Activated naive CD4-positive, alpha-beta T cell treated with anti-CD3 and anti-CD28 coated beads, Interleukin-2, amount 50 U/mL, for 72 hours (primary cell): Measurements from ENCODE around the gene FTO. TPM values are rescaled to one million over a fixed set of nuclear protein-coding genes. Genes with fewer than 3 reads are reported as not detected.
A peak's percentile ranks its signal among the peaks of the same experiment; 100 is the strongest.

Experiments used
- ATAC-seq, 2 donors: fragments of 150-1000 bp; cut with Tn5 transposase; 2 replicates each; pipeline ENCODE4 v1.10.0; 2021; ENCODE audit warnings: mild to moderate bottlenecking in 2 of 2, moderate library complexity in 2 of 2
- DNase-seq, 2 donors: peaks; one replicate each; pipeline ENCODE4 v3.0.0; 2021 to 2022; ENCODE audit warnings: low spot score in 2 of 2
- H3K27ac Mint-ChIP-seq, 2 donors: one replicate each; pipeline ENCODE4 v1.8.0; 2022; ENCODE audit warnings: mild to moderate bottlenecking in 2 of 2, mixed read lengths in 2 of 2
- H3K36me3 Mint-ChIP-seq, 2 donors: one replicate each; pipeline ENCODE4 v1.8.0; 2022; ENCODE audit warnings: mixed read lengths in 2 of 2
- H3K9me3 Mint-ChIP-seq, 2 donors: one replicate each; pipeline ENCODE4 v1.8.0; 2022; ENCODE audit warnings: mixed read lengths in 2 of 2
- total RNA-seq, 2 donors: library from RNA; stranded (reverse); gene quantifications; one replicate each; pipeline ENCODE4 v1.2.3, GENCODE V29; 2022

Gene FTO
- total RNA-seq, 2 donors from 2014 or later = 57.5 to 63.1 TPM

DNA sequence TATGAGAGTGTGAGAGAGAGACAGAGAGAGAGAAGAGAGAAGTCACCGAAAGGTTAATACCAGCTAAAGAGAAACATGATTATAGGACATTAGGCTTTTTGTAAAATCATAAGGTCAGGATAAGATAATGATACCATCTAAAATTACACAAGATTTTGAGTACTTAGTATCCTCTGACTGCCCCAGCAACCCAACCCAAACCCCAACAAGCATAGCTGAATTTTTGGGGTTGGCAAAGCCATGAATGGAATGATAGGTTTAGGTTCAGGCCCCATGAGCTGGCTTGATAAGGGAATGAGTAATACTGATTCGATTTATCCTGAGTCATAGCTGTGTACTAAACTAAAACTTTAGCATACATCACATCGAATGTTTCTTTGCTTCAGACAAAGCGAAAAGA lies 323.1 kb downstream of the FTO start:
- peaks cover 3 to 4% of the 10 kb centered on the region in 2 donors for H3K9me3 Mint-ChIP-seq
- DNase-seq (no peak), ATAC-seq (no peak)
- peaks cover 33 to 37% of the 10 kb centered on the region in 2 donors for H3K36me3 Mint-ChIP-seq
- H3K27ac Mint-ChIP-seq = no peak overlapping the region

DNA sequence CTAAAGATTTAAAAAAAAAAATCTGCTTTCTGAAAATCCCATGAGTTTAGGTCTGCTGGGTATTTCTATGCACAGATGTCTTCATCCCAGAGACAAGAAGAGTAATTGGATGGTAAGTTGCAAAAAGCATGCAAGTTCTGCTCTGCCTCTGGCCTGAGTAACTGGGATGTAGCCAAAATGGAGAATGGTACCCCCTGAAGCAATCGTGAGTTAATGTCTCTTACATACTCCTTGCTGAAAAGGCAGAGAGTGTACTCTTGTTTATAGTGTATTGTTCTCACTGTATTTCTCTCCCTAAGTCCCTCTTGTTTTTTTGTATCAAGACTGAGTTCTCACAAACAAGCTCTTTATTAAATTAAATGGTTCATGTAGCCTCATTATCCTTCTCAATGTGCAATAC lies 323.6 kb downstream of the FTO start:
- H3K9me3 Mint-ChIP-seq = peaks cover 3 to 4% of the 10 kb centered on the region in 2 donors
- no peak overlapping the region for H3K27ac Mint-ChIP-seq
- H3K36me3 Mint-ChIP-seq = peaks cover 31 to 33% of the 10 kb centered on the region in 2 donors
- no peak for ATAC-seq
- DNase-seq = no peak

DNA sequence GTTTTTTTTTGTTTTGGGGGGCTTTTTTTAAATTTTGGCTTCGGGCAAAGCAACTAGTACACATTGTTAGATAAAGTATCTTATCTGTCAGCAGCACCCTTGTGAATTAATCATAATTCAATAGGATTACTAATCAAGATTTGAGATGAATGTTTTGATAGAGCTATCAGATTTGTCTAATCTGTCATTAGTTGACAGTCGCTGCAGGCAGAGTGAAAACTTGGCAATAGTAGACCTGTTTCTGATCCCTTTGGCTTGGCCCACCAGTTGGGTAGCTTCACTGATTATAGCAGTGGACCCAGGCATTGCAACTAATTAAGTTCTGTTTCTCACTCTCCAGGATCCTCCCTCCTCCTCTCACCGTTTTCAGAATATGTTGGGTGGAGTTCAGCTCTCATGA lies 324.0 kb downstream of the FTO start:
- ATAC-seq (no peak), DNase-seq (no peak)
- peaks cover 32 to 36% of the 10 kb centered on the region in 2 donors for H3K36me3 Mint-ChIP-seq
- no peak overlapping the region for H3K27ac Mint-ChIP-seq
- H3K9me3 Mint-ChIP-seq = peaks cover 3 to 4% of the 10 kb centered on the region in 2 donors

GRCh38 chr16:54030451-54030850 lies 326.5 kb downstream of the FTO start:
- Mint-ChIP-seq H3K36me3 (peaks cover 23 to 37% of the 10 kb centered on the region in 2 donors), H3K27ac (no peak overlapping the region), H3K9me3 (peaks cover 3 to 4% of the 10 kb centered on the region in 2 donors)
- ATAC-seq (no peak), DNase-seq (no peak)

GRCh38 chr16:54031107-54031760 lies 327.3 kb downstream of the FTO start:
- Mint-ChIP-seq H3K27ac (no peak overlapping the region), H3K9me3 (peaks cover 3 to 4% of the 10 kb centered on the region in 2 donors), H3K36me3 (peaks cover 23 to 35% of the 10 kb centered on the region in 2 donors)
- ATAC-seq (peak in 1 of 2 donors; percentile 26), DNase-seq (no peak)

DNA sequence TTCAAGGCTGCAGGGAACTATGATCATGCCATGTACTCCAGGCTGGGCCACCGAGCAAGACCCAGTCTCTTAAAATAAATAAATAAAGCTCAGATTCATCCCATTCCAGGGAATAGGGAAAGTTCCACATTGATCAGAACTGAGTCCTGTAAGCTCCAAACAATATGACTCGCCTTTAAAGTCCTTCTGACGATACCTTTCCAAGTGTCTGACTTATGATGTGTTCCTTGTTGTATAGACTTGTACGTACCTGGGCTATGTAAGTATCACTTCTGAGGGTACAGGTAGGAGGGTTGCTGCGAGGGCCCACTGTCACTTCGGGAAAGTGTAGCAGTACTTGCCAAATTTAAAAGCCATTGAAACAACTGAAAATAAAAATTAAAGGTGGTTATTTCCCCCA lies 329.8 kb downstream of the FTO start:
- no peak for ATAC-seq
- Mint-ChIP-seq H3K36me3 (peaks cover 12 to 33% of the 10 kb centered on the region in 2 donors), H3K9me3 (peaks cover 3 to 6% of the 10 kb centered on the region in 2 donors), H3K27ac (no peak overlapping the region)
- DNase-seq = no peak

DNA sequence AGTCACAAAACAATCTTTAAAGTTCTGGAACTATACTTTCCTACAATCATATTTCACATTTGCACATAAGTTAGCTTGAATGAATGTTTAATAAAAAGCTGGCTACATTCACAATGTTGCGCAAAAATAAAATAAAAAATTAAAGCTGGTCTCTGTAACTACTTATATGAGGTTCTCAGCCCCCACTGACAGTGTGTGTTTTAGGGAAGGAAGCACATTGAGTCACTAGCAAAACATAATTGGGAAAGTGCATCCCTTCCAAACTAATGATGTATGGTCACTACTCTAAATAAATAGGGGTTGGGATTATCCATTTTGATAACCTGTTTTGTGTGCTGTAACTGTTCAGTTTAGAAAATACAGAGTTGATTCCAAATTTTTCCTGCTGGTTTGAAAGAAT lies 330.7 kb downstream of the FTO start:
- no peak overlapping the region for H3K27ac Mint-ChIP-seq
- no peak for ATAC-seq

GRCh38 chr16:54040480-54040879 lies 336.5 kb downstream of the FTO start:
- Mint-ChIP-seq H3K36me3 (peaks cover 20 to 36% of the 10 kb centered on the region in 2 donors), H3K27ac (no peak overlapping the region), H3K9me3 (peaks cover 14 to 18% of the 10 kb centered on the region in 2 donors)
- DNase-seq (no peak), ATAC-seq (no peak)

More for the DNA sequence above, 330.7 kb downstream of the FTO start:
- H3K36me3 Mint-ChIP-seq = peaks cover 12 to 36% of the 10 kb centered on the region in 2 donors
- DNase-seq = no peak
- H3K9me3 Mint-ChIP-seq = peaks cover 7 to 11% of the 10 kb centered on the region in 2 donors

DNA sequence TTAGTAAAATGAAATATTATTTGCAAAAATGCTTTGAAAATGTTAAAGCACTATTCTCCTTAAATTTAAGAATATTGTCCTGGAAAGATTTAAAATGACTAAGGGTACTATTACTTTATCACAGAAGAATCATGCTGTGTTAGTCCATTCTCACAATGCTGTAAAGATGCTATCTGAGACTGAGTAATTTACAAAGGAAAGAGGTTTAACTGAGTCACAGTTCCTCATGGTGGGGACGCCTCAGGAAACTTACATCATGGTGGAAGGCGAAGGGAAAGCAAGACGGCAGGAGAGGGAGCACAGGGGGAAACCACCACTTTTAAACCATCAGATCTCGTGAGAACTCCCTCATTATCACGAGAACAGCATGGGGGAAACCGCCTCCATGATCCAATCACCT lies 337.0 kb downstream of the FTO start:
- Mint-ChIP-seq H3K36me3 (peaks cover 20 to 36% of the 10 kb centered on the region in 2 donors), H3K27ac (no peak overlapping the region), H3K9me3 (peaks cover 14 to 18% of the 10 kb centered on the region in 2 donors)
- no peak for ATAC-seq
- DNase-seq = no peak

GRCh38 chr16:54048586-54049495 lies 344.9 kb downstream of the FTO start:
- DNase-seq (no peak), ATAC-seq (no peak)
- no peaks in the 10 kb centered on the region for H3K36me3 Mint-ChIP-seq
- no peaks in the 10 kb centered on the region for H3K9me3 Mint-ChIP-seq
- no peak overlapping the region for H3K27ac Mint-ChIP-seq

DNA sequence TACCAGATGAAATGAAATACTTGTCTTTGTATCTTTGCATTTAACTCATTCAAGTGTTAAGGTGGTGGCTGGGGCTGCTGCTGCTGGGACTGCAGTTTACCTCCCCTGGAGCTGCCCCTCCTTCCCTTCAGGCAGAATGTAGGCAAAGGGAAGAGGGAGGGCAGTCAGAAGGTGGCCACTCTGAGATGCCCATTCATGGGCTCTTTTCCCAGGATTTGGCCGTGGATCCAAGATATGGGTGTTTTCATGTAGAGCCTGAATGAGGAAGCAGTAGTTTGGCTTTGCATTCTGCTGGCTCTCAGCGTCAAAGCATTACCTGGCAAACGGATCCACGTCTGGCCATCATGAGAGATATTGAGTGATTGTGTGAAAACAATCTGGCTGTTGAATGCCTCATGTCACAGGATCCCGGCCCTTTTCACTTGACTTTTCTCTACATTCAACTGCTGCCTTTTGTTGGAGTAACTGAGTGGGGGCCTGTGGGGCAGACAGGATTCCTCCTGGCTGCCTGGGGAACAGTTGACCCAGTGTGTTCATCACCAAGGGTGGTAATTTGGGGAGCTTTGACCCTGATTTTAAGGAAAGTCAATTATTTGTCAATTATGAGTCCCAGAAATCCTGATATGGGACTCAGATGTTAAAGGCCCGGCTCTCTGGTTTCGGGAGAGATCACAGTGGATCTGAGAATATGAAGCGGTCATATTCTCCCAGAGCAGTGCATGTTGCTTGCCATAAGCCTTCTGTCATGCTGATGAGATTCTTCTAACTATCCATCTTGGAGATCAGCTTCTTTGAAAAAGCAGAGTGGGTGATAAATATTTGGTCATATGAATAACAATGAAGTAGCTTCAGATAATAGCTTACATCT lies 345.9 kb downstream of the FTO start:
- Mint-ChIP-seq H3K36me3 (no peaks in the 10 kb centered on the region), H3K9me3 (no peaks in the 10 kb centered on the region), H3K27ac (no peak overlapping the region)
- ATAC-seq (no peak), DNase-seq (no peak)

GRCh38 chr16:54050459-54051210 lies 346.7 kb downstream of the FTO start:
- no peak for DNase-seq
- ATAC-seq = no peak
- Mint-ChIP-seq H3K9me3 (no peaks in the 10 kb centered on the region), H3K36me3 (no peaks in the 10 kb centered on the region), H3K27ac (no peak overlapping the region)

GRCh38 chr16:54051821-54052220 lies 347.9 kb downstream of the FTO start:
- Mint-ChIP-seq H3K27ac (no peak overlapping the region), H3K36me3 (no peaks in the 10 kb centered on the region)
- ATAC-seq = no peak

DNA sequence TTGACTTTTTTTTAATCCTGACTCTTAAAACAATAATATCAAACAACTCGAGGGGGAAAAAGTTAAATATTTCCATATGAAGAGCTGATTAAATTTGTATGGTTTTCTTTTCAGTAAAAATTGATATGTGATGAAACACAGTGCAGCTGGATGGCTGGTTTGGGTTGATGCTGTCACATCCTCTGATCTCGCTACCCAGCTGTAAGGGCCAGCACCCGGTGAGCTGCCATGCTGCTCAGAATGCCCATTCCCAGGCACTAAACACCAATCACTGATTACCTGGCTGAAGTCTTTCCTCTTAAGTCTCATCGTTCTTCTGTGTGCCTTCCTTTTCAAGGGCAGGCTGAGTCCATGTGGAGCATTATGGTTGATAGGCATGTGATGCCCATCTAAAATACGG lies 348.3 kb downstream of the FTO start:
- no peak for DNase-seq
- Mint-ChIP-seq H3K36me3 (no peaks in the 10 kb centered on the region), H3K9me3 (no peaks in the 10 kb centered on the region), H3K27ac (no peak overlapping the region)
- no peak for ATAC-seq

More at GRCh38 chr16:54051821-54052220, 347.9 kb downstream of the FTO start:
- H3K9me3 Mint-ChIP-seq = no peaks in the 10 kb centered on the region
- no peak for DNase-seq

- H3K27ac Mint-ChIP-seq = no peak overlapping the region
- DNase-seq (no peak), ATAC-seq (no peak)
- H3K9me3 Mint-ChIP-seq = no peaks in the 10 kb centered on the region
- H3K36me3 Mint-ChIP-seq = no peaks in the 10 kb centered on the region
Measured at GRCh38 chr16:54053891-54054820, 350.2 kb downstream of the FTO start.
